GM12878 (cell line): ENCODE data around the gene TOP1. TPM values are rescaled to one million over a fixed set of nuclear protein-coding genes. Genes with fewer than 3 reads are reported as not detected.

Experiments
- ATAC-seq: fragments of 200-7000 bp; cut with Tn5 transposase; 3 replicates; pipeline ENCODE4 v1.9.1; 2020; ENCODE audit warnings: mild to moderate bottlenecking, moderate library complexity
- BruUV-seq: library from RNA; stranded (reverse); fragments of 400-500 nt; replicated peaks from 2 replicates; lab custom pipeline; 2021; lab: Mats Ljungman, UMichigan
- CTCF ChIA-PET: fragments of 300-600 bp; sonication (Branson Sonifier 250); formaldehyde crosslinking; extraction: SDS; loops from one replicate; lab custom pipeline; 2021; ENCODE audit warnings: inconsistent platforms; lab: Yijun Ruan, JAX
- POLR2A ChIA-PET: fragments of 350-600 bp; formaldehyde crosslinking; extraction: SDS; loops from one replicate; lab custom pipeline; 2021; ENCODE audit warnings: inconsistent platforms; lab: Charles Lee
- RAD21 ChIA-PET: fragments of 300-600 bp; sonication (Branson Sonifier 250); formaldehyde crosslinking; loops from one replicate; lab custom pipeline; 2023; ENCODE audit warnings: antibody characterized with exemption; ENCODE audit not compliant: unreplicated experiment; lab: Charles Lee
- SMC1A ChIA-PET: fragments of 300-600 bp; sonication (Branson Sonifier 250); formaldehyde crosslinking; loops from one replicate; lab custom pipeline; 2023; ENCODE audit not compliant: unreplicated experiment, uncharacterized antibody; lab: Charles Lee
- DNase-seq: peaks from one replicate; pipeline ENCODE4 v3.0.0-alpha.2; 2011; ENCODE audit warnings: low read depth, low spot score
- FAIRE-seq: peaks from 3 replicates; lab custom pipeline; 2011; peaks lifted over from hg19 to GRCh38; lab: Jason Lieb, UNC
- H2AFZ ChIP-seq: 2 replicates; pipeline ENCODE4 v1.6.0; 2011; ENCODE audit warnings: low read depth, low read length, control low read depth; ENCODE audit not compliant: control insufficient read depth
- H3K27ac ChIP-seq: 2 replicates; pipeline ENCODE4 v1.5.1; 2011; ENCODE audit warnings: control low read depth; ENCODE audit not compliant: control insufficient read depth, insufficient read depth
- H3K27me3 ChIP-seq, 2 experiments: replicated peaks in 1 of 2; 2 replicates each; pipeline versions ENCODE4 v1.6.0 to v1.6.1; 2011; ENCODE audit warnings: low read length in 1 of 2; ENCODE audit not compliant: control insufficient read depth in 2 of 2, insufficient read depth in 2 of 2
- H3K36me3 ChIP-seq, 2 experiments: 2 replicates each; pipeline ENCODE4 v1.5.1; 2011; ENCODE audit warnings: low read length in 1 of 2; ENCODE audit not compliant: control insufficient read depth in 2 of 2, insufficient read depth in 2 of 2
- H3K4me1 ChIP-seq: 2 replicates; pipeline ENCODE4 v1.6.1; 2011; ENCODE audit warnings: mild to moderate bottlenecking, low read length, moderate library complexity, mixed read lengths; ENCODE audit not compliant: control insufficient read depth, insufficient read depth
- H3K4me2 ChIP-seq: 2 replicates; pipeline ENCODE4 v1.6.0; 2011; ENCODE audit warnings: control low read depth; ENCODE audit not compliant: control insufficient read depth, insufficient read depth
- H3K4me3 ChIP-seq: fragments of 200-600 bp; sonication (generic); 2 replicates; pipeline ENCODE4 v1.5.1; 2016
- H3K79me2 ChIP-seq: 2 replicates; pipeline ENCODE4 v1.6.0; 2011; ENCODE audit warnings: low read length; ENCODE audit not compliant: control insufficient read depth, insufficient read depth
- H3K9ac ChIP-seq: 2 replicates; pipeline ENCODE4 v1.8.0; 2011; ENCODE audit warnings: low read length, control low read depth, mixed read lengths; ENCODE audit not compliant: control insufficient read depth, insufficient read depth
- H3K9me3 ChIP-seq: replicated peaks from 3 replicates; pipeline ENCODE4 v1.5.1; 2011; ENCODE audit warnings: mild to moderate bottlenecking, low read length; ENCODE audit not compliant: control insufficient read depth, insufficient read depth
- H4K20me1 ChIP-seq: 2 replicates; pipeline ENCODE4 v1.6.0; 2011; ENCODE audit not compliant: control insufficient read depth, insufficient read depth
- ASH2L ChIP-seq: fragments of 300-600, 200-600 bp; sonication (generic); IDR thresholded peaks from 2 replicates; pipeline ENCODE4 v1.6.1; 2017; ENCODE audit warnings: low read depth, mild to moderate bottlenecking, borderline replicate concordance
- DPF2 ChIP-seq: fragments of 450-650 bp; IDR thresholded peaks from 2 replicates; pipeline ENCODE4 v1.6.1; 2017; ENCODE audit warnings: mild to moderate bottlenecking
- ETV6 ChIP-seq, 2 experiments: fragments of 450-650 bp in 1 of 2; IDR thresholded peaks in 1 of 2; conservative IDR thresholded peaks in 1 of 2; 2 replicates each; pipeline ENCODE4 v1.6.1; 2014; ENCODE audit warnings: antibody characterized with exemption in 1 of 2, borderline replicate concordance in 1 of 2, low read depth in 1 of 2, mild to moderate bottlenecking in 1 of 2, moderate library complexity in 1 of 2
- IKZF1 ChIP-seq: fragments of 450-650 bp; conservative IDR thresholded peaks from 2 replicates; pipeline ENCODE4 v1.6.1; 2017; ENCODE audit warnings: antibody characterized with exemption, mild to moderate bottlenecking
- NBN ChIP-seq: fragments of 450-650 bp; IDR thresholded peaks from 2 replicates; pipeline ENCODE4 v1.6.1; 2016
- POLR2AphosphoS2 ChIP-seq: IDR thresholded peaks from 2 replicates; pipeline ENCODE4 v1.6.1; 2011; ENCODE audit warnings: low read depth, mild to moderate bottlenecking, low read length, improper control_type of control experiment, moderate library complexity
- USF1 ChIP-seq: IDR thresholded peaks from 2 replicates; pipeline ENCODE4 v1.6.1; 2011; ENCODE audit warnings: borderline replicate concordance, low read depth, mild to moderate bottlenecking, moderate library complexity, mixed read lengths, low read length; ENCODE audit not compliant: insufficient read depth; ENCODE audit errors: extremely low read length
- WGBS: methylation state at CpG from one replicate; pipeline ENCODE4 v1.1.6; 2016; ENCODE audit warnings: low lambda C conversion rate; ENCODE audit not compliant: insufficient replicate concordance, insufficient coverage; ENCODE audit errors: missing lambda C conversion rate; 5-methylcytosine and 5-hydroxymethylcytosine counted together
- in situ Hi-C: fragments of 300-500 bp; cut with MboI; formaldehyde crosslinking; loops from 9 replicates; pipeline ENCODE4 v1.14.3; 2018; ENCODE audit warnings: mixed read lengths
- intact Hi-C: fragments of 100-400 bp; cut with micrococcal nuclease; formaldehyde crosslinking; loops from one replicate; pipeline ENCODE4 v1.14.2; 2022; ENCODE audit not compliant: unreplicated experiment
- polyA plus RNA-seq, 11 experiments: library from polyadenylated mRNA; depleted of rRNA in 4 of 11; unstranded in 6 of 11; stranded (reverse) in 5 of 11; fragments of >200 nt; fragmentation: Nextera tagmentation in 4 of 11; fragmentation: Illumina TruSeq in 1 of 11; extraction: Ambion mirVana in 4 of 11; extraction: Trizol in 1 of 11; gene quantifications; 1 replicate in 1 of 11; 2 replicates in 10 of 11; pipeline versions ENCODE4 v1.2.1 to v1.2.3, GENCODE V29; 2011 to 2016; ENCODE audit warnings: inconsistent platforms in 2 of 11, missing spikeins in 2 of 11, low read depth in 1 of 11
- total RNA-seq, 4 experiments: library from RNA; depleted of rRNA in 3 of 4; stranded (reverse); fragments of >200 nt in 3 of 4; fragmentation: Illumina TruSeq in 1 of 4; extraction: Trizol in 1 of 4; gene quantifications; 2 replicates each; pipeline versions ENCODE4 v1.2.1 to v1.2.3, GENCODE V29; 2013 to 2021
- TF ChIP-seq, protein P1 (sequence below): fragments of 450-650 bp; IDR thresholded peaks from 2 replicates; pipeline ENCODE4 v1.6.1; 2016; ENCODE audit warnings: mild to moderate bottlenecking

Gene TOP1
- total and polyA plus RNA-seq, 10 of the 15 experiments (the other 5 are each of a cell fraction or from before 2014, with no cell fraction given) = 21.5 to 128 (median 47.3) TPM

DNA sequence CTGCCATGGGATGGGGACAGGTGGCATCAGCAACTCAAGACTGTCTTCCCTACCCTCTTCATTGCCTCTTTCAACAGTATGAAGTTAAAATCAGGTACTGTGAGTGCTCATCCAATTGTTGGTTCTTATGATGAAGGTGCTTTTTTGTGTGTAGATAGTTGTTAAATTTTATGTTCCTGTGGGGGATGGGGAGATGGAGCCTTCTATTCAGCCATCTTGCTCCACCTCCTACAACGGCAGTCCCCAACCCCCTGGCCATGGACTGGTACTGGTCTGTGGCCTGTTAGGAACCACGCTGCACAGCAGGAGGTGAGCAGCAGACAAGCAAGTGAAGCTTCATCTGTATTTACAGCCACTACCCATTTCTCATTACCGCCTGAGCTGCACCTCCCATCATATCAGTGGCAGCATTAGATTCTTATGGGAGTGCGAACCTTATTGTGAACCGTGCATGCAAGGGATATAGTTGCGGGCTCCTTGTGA, 47.8 kb upstream of the TOP1 start:
- Histone ChIP-seq H3K27ac (peak overlapping the region; percentile 75), H3K4me3 (peak overlapping the region; percentile 20; the same call in 1 of the 2 replicates), H2AFZ (peak overlapping the region; percentile 87), H3K4me1 (peaks cover 32% of the 10 kb centered on the region), H3K4me2 (peak overlapping the region; percentile 97), H3K79me2 (peaks cover 1% of the 10 kb centered on the region), H3K36me3 (no peaks in the 10 kb centered on the region), H3K9me3 (no peaks in the 10 kb centered on the region; the same call in 1 of the 3 replicates), H4K20me1 (no peaks in the 10 kb centered on the region), H3K27me3 (no peaks in the 10 kb centered on the region), H3K9ac (peak overlapping the region; percentile 34; the same call in 1 of the 2 replicates)
- TF ChIP-seq ETV6 (conservative IDR thresholded peaks at IDR 0.05 in 1 of 2, IDR thresholded peaks at IDR 0.05 in 1 of 2; ENCODE audit: borderline replicate concordance in 1 of 2, low read depth in 1 of 2) = 0 out of 4 replicates have a peak, but pooled peaks of 1 of the 2 experiments have one; percentile 1
- no peak for TF ChIP-seq USF1
- TF ChIP-seq IKZF1 = 0 out of 2 replicates have a peak, but pooled peaks have one; percentile 25
- TF ChIP-seq ASH2L = peak; percentile 55; the same call in 1 of the 2 replicates
- no peak for TF ChIP-seq POLR2AphosphoS2
- TF ChIP-seq NBN = peak; percentile 8; the same call in 1 of the 2 replicates
- TF ChIP-seq DPF2 = 0 out of 2 replicates have a peak, but pooled peaks have one; percentile 33
- TF ChIP-seq, protein P1, sequence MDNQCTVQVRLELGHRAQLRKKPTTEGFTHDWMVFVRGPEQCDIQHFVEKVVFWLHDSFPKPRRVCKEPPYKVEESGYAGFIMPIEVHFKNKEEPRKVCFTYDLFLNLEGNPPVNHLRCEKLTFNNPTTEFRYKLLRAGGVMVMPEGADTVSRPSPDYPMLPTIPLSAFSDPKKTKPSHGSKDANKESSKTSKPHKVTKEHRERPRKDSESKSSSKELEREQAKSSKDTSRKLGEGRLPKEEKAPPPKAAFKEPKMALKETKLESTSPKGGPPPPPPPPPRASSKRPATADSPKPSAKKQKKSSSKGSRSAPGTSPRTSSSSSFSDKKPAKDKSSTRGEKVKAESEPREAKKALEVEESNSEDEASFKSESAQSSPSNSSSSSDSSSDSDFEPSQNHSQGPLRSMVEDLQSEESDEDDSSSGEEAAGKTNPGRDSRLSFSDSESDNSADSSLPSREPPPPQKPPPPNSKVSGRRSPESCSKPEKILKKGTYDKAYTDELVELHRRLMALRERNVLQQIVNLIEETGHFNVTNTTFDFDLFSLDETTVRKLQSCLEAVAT = peak; percentile 77
- RAD21 ChIA-PET = interaction anchor here (0.8 to 19.1 kb wide), 15 partner anchors 8 to 359 kb away, joined by 3 to 696 read pairs (median 4); partner anchors contain the start of genes LPIN3 and TOP1
- BruUV-seq = TSS peak; percentile 73
- POLR2A ChIA-PET = interaction anchor here (0.5 to 4.5 kb wide), 12 partner anchors 8 to 1996 kb away, joined by 3 to 57 read pairs (median 4); no protein-coding TSS in a partner anchor
- 75% methylated on average over 6 of the region's 6 CpGs for WGBS
- SMC1A ChIA-PET = interaction anchor here (0.6 to 18.6 kb wide), 17 partner anchors 8 to 154 kb away, joined by 3 to 456 read pairs (median 14); no protein-coding TSS in a partner anchor
- CTCF ChIA-PET = interaction anchor here (0.7 to 19.2 kb wide), 11 partner anchors 7 to 154 kb away, joined by 3 to 510 read pairs (median 25); no protein-coding TSS in a partner anchor
- FAIRE-seq = no peak
- intact Hi-C loops = loop anchor here (10.0 kb wide), 1 partner anchor 334 kb away; the partner anchor contains the start of gene ZHX3
- ATAC-seq = peak; percentile 24
- in situ Hi-C loops = no loop called here
- no peak for DNase-seq
